GM23338 (cell line): ENCODE data around the gene TMEM134. TPM values are rescaled to one million over a fixed set of nuclear protein-coding genes. Genes with fewer than 3 reads are reported as not detected.
A peak's percentile ranks its signal among the peaks of the same experiment; 100 is the strongest.

Experiments used
- ATAC-seq: fragments of 200-7000 bp; cut with Tn5 transposase; 3 replicates; pipeline ENCODE4 v1.9.1; 2020
- DNase-seq: peaks from one replicate; pipeline ENCODE4 v3.0.0-alpha.2; 2015; ENCODE audit warnings: low spot score
- H2AFZ ChIP-seq: fragments of 200-600 bp; sonication (generic); 2 replicates; pipeline ENCODE4 v1.8.0; 2016; ENCODE audit warnings: antibody characterized with exemption, mild to moderate bottlenecking, moderate library complexity
- H3F3A ChIP-seq: fragments of 200-600 bp; sonication (generic); replicated peaks from 2 replicates; pipeline ENCODE4 v1.8.0; 2017; ENCODE audit warnings: antibody characterized with exemption, mixed run types, low read depth
- H3K27ac ChIP-seq: fragments of 200-600 bp; sonication (generic); 2 replicates; pipeline ENCODE4 v1.6.1; 2016; ENCODE audit warnings: low read depth
- H3K27me3 ChIP-seq: fragments of 200-600 bp; sonication (generic); 2 replicates; pipeline ENCODE4 v1.8.0; 2016; ENCODE audit warnings: mild to moderate bottlenecking, mixed run types, moderate library complexity; ENCODE audit not compliant: insufficient read depth
- H3K36me3 ChIP-seq: fragments of 200-600 bp; sonication (generic); 2 replicates; pipeline ENCODE4 v1.8.0; 2016; ENCODE audit warnings: mild to moderate bottlenecking; ENCODE audit not compliant: insufficient read depth
- H3K4me1 ChIP-seq: fragments of 200-600 bp; sonication (generic); 2 replicates; pipeline ENCODE4 v1.8.0; 2016; ENCODE audit warnings: mild to moderate bottlenecking, moderate library complexity; ENCODE audit not compliant: insufficient read depth
- H3K4me2 ChIP-seq: fragments of 200-600 bp; sonication (generic); 2 replicates; pipeline ENCODE4 v1.7.1; 2017; ENCODE audit warnings: mixed run types
- H3K4me3 ChIP-seq: fragments of 200-600 bp; sonication (generic); 2 replicates; pipeline ENCODE4 v1.6.1; 2016; ENCODE audit warnings: mixed run types
- H3K79me2 ChIP-seq: fragments of 200-600 bp; sonication (generic); replicated peaks from 2 replicates; pipeline ENCODE4 v1.8.0; 2017; ENCODE audit warnings: mild to moderate bottlenecking; ENCODE audit not compliant: insufficient read depth
- H3K9me2 ChIP-seq: fragments of 200-600 bp; sonication (generic); 2 replicates; pipeline ENCODE4 v1.8.0; 2017; ENCODE audit not compliant: insufficient read depth
- H4K20me1 ChIP-seq: fragments of 200-600 bp; sonication (generic); replicated peaks from 2 replicates; pipeline ENCODE4 v1.8.0; 2017; ENCODE audit warnings: mild to moderate bottlenecking; ENCODE audit not compliant: insufficient read depth
- H3K27ac Mint-ChIP-seq: 2 replicates; pipeline ENCODE4 v1.8.0; 2020; ENCODE audit warnings: inconsistent platforms, mild to moderate bottlenecking, moderate library complexity, mixed read lengths
- H3K27me3 Mint-ChIP-seq: 3 replicates; pipeline ENCODE4 v1.8.0; 2022; ENCODE audit warnings: low read depth, mild to moderate bottlenecking, moderate library complexity, mixed read lengths, inconsistent platforms; ENCODE audit not compliant: insufficient read depth, poor library complexity
- H3K36me3 Mint-ChIP-seq: 3 replicates; pipeline ENCODE4 v1.8.0; 2021; ENCODE audit warnings: low read depth, mild to moderate bottlenecking, inconsistent platforms, moderate library complexity, mixed read lengths
- H3K4me1 Mint-ChIP-seq: 3 replicates; pipeline ENCODE4 v1.8.0; 2020; ENCODE audit warnings: mild to moderate bottlenecking, inconsistent platforms, mixed read lengths
- H3K4me3 Mint-ChIP-seq: 3 replicates; pipeline ENCODE4 v1.8.0; 2021; ENCODE audit warnings: moderate library complexity, mild to moderate bottlenecking, inconsistent platforms, mixed read lengths
- H3K9me3 Mint-ChIP-seq: 3 replicates; pipeline ENCODE4 v1.8.0; 2020; ENCODE audit warnings: moderate library complexity, mild to moderate bottlenecking, inconsistent platforms, mixed read lengths
- CREB1 ChIP-seq: fragments of 250-450 bp; sonication (Bioruptor Pico); IDR thresholded peaks from 2 replicates; pipeline ENCODE4 v1.5.0; 2020; ENCODE audit warnings: low read depth, mild to moderate bottlenecking, moderate library complexity
- POLR2AphosphoS5 ChIP-seq: IDR thresholded peaks from 2 replicates; pipeline ENCODE4 v1.6.1; 2016; ENCODE audit warnings: antibody characterized with exemption, low read depth
- STAT1 ChIP-seq: IDR thresholded peaks from one replicate; pipeline ENCODE4 v1.6.1; 2016; ENCODE audit warnings: antibody characterized with exemption; ENCODE audit not compliant: unreplicated experiment
- ZNF114 ChIP-seq: fragments of 250-450 bp; sonication (Bioruptor Pico); IDR thresholded peaks from 2 replicates; pipeline ENCODE4 v1.5.0; 2020; ENCODE audit warnings: mild to moderate bottlenecking, moderate library complexity
- ZNF462 ChIP-seq: fragments of 250-450 bp; sonication (Bioruptor Pico); IDR thresholded peaks from 2 replicates; pipeline ENCODE4 v1.5.0; 2020; ENCODE audit warnings: mild to moderate bottlenecking, moderate library complexity
- polyA plus RNA-seq: library from polyadenylated mRNA; unstranded; fragments of >200 nt; fragmentation: Nextera tagmentation; extraction: Ambion mirVana; gene quantifications from 2 replicates; pipeline ENCODE4 v1.2.1, GENCODE V29; 2016
- total RNA-seq: library from RNA; depleted of rRNA; stranded (reverse); fragments of >200 nt; shearing (Covaris generic); gene quantifications from 2 replicates; pipeline ENCODE4 v1.2.3, GENCODE V29; 2014
- TF ChIP-seq, protein P1 (sequence below): IDR thresholded peaks from one replicate; pipeline ENCODE4 v1.6.1; 2018; ENCODE audit warnings: antibody characterized with exemption; ENCODE audit not compliant: unreplicated experiment

The TMEM134 gene
- total and polyA plus RNA-seq, 2 experiments from 2014 or later: 61.4 to 69.2 TPM

DNA sequence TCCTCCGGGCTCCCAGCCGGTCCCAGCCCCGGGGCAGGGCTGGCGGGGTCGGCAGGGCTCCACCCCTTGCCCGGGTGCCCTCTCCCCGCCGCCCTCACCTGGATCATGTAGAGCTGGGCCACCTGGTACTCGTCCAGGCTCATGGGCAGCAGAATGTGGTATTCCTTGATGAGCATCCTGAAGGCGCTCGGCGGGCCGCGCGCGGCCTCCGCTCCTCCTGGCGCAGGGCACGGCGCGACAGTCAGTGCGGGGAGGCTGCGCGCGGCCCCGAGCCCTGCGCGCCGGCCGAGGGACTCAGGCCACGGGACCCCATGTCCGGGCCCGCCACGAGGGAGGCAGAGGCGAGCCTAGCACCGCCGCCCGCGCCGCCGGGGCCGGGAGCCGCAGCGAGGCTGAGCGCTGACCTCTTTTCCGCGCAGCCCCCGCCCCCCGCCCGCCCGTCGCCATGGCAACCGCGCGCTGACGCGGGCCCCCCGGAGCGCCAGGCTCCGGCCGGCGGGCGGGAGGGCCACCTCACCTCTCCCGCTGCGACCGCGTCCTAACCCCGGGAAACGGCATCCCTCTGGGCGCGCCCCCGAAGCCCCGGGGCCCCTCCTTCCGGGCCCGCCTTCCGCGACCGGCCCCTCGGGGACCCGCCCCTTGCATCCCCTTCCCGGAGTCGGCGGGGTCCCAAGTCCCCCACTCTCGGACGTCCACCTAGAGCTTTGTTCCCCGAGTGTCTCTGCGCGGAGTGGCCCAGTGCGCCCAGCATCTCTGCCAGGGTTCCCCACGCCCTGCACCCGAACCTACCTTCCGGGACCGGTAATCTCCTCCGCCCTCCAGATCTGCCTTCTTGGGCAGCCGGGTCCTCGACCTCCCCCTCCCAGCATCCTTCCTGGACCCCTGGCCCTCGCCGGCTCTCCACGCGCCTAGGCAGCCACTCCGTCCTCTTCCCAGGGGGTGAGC lies 35.2 kb upstream of the TMEM134 start:
- peaks cover 3% of the 10 kb centered on the region; the same call in 1 of the 3 replicates for H3K9me3 Mint-ChIP-seq
- 0 out of 2 replicates have a peak, but pooled peaks cover 4% of the 10 kb centered on the region for H3K36me3 ChIP-seq
- H3F3A ChIP-seq: peaks cover 16% of the 10 kb centered on the region; the same call in 1 of the 2 replicates
- H3K27me3 Mint-ChIP-seq: peaks cover 24% of the 10 kb centered on the region
- peaks cover 16% of the 10 kb centered on the region for H3K36me3 Mint-ChIP-seq
- DNase-seq: peak; percentile 42
- H3K27me3 ChIP-seq: no peaks in the 10 kb centered on the region; the same call in 1 of the 2 replicates
- no peak for ATAC-seq
- H3K27ac ChIP-seq: no peak overlapping the region
- H3K4me2 ChIP-seq: peak overlapping the region; percentile 95
- peaks cover 26% of the 10 kb centered on the region for H3K4me1 ChIP-seq
- H3K4me3 ChIP-seq: peak overlapping the region; percentile 91
- H3K9me2 ChIP-seq: no peaks in the 10 kb centered on the region
- peaks cover 15% of the 10 kb centered on the region for H4K20me1 ChIP-seq
- H3K79me2 ChIP-seq: peaks cover 5% of the 10 kb centered on the region; the same call in 1 of the 2 replicates
- peak overlapping the region; percentile 84 for H3K4me3 Mint-ChIP-seq
- TF ChIP-seq CREB1 (CRISPR knock-in tag) (peak; percentile 49; the same call in 1 of the 2 replicates), POLR2AphosphoS5 (no peak)
- no peak overlapping the region for H3K27ac Mint-ChIP-seq
- H2AFZ ChIP-seq: no peak overlapping the region
- peaks cover 26% of the 10 kb centered on the region for H3K4me1 Mint-ChIP-seq

DNA sequence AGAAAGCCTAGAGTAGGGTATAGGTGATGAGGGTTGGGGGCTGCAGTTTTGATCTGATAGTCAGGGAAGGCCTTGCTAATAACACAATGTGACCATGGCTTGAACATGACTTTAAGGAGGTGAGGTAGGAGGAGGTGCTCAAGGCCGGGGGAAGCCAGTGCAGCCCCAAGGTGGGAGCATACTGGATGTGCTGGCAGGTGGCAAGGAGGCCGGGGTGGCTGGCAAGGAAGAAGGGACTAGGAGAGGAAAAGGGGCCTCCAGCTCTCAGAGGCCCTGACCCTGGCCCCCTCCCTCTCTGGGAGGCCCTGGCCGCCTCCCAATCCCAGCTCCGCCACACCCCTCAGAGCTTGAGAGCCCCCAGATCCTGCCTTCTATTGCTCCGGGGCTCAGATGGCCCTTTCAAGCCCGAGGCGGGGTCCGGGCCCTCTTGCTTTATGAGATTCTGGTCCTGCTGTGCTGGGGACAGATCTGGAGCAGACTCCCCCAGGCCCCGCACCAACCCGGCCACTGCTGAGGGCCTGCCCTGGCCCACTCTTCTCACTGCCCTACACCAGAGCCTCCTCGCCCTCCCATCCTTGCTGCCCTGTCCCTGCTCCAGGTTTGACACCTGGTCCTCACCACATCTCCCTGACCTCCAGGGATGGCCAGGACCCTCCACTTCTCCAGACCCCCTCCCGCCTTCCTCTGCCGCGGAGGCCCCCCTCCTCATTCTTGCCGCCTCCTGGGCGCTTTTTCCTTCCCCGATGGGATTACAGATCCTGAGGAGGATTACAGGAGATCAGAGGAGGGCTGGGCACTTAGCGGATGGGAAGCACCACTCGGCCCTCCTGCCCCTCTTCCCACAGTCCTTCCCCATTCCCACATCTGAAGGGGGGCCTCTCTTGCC lies 34.3 kb upstream of the TMEM134 start:
- peaks cover 16% of the 10 kb centered on the region; the same call in 1 of the 2 replicates for H3F3A ChIP-seq
- H3K27ac ChIP-seq: no peak overlapping the region
- Mint-ChIP-seq H3K4me1 (peaks cover 23% of the 10 kb centered on the region), H3K9me3 (no peaks in the 10 kb centered on the region; the same call in 2 of the 3 replicates), H3K4me3 (peak overlapping the region; percentile 62), H3K36me3 (peaks cover 16% of the 10 kb centered on the region), H3K27me3 (peaks cover 18% of the 10 kb centered on the region), H3K27ac (no peak overlapping the region)
- no peak overlapping the region for H2AFZ ChIP-seq
- DNase-seq: no peak
- H3K4me3 ChIP-seq: peak overlapping the region; percentile 91
- H3K79me2 ChIP-seq: peaks cover 5% of the 10 kb centered on the region; the same call in 1 of the 2 replicates
- H4K20me1 ChIP-seq: peaks cover 15% of the 10 kb centered on the region
- H3K9me2 ChIP-seq: no peaks in the 10 kb centered on the region
- H3K27me3 ChIP-seq: no peaks in the 10 kb centered on the region; the same call in 1 of the 2 replicates
- peak overlapping the region; percentile 95 for H3K4me2 ChIP-seq
- H3K36me3 ChIP-seq: peaks cover 4% of the 10 kb centered on the region; the same call in 1 of the 2 replicates
- no peak for ATAC-seq
- H3K4me1 ChIP-seq: peaks cover 21% of the 10 kb centered on the region
- TF ChIP-seq ZNF462 (CRISPR knock-in tag) (no peak), STAT1 (no peak), ZNF114 (no peak)
- TF ChIP-seq, protein P1, sequence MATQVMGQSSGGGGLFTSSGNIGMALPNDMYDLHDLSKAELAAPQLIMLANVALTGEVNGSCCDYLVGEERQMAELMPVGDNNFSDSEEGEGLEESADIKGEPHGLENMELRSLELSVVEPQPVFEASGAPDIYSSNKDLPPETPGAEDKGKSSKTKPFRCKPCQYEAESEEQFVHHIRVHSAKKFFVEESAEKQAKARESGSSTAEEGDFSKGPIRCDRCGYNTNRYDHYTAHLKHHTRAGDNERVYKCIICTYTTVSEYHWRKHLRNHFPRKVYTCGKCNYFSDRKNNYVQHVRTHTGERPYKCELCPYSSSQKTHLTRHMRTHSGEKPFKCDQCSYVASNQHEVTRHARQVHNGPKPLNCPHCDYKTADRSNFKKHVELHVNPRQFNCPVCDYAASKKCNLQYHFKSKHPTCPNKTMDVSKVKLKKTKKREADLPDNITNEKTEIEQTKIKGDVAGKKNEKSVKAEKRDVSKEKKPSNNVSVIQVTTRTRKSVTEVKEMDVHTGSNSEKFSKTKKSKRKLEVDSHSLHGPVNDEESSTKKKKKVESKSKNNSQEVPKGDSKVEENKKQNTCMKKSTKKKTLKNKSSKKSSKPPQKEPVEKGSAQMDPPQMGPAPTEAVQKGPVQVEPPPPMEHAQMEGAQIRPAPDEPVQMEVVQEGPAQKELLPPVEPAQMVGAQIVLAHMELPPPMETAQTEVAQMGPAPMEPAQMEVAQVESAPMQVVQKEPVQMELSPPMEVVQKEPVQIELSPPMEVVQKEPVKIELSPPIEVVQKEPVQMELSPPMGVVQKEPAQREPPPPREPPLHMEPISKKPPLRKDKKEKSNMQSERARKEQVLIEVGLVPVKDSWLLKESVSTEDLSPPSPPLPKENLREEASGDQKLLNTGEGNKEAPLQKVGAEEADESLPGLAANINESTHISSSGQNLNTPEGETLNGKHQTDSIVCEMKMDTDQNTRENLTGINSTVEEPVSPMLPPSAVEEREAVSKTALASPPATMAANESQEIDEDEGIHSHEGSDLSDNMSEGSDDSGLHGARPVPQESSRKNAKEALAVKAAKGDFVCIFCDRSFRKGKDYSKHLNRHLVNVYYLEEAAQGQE: no peak
